RKO (cell line): Measurements from ENCODE around the gene GCN1.

Experiments
- DNase-seq: peaks from one replicate; pipeline ENCODE4 v3.0.0-alpha.2; 2016; ENCODE audit warnings: low spot score

The GCN1 gene

GRCh38 chr12:120142231-120142877, 52.2 kb downstream of the GCN1 start:
- DNase-seq = no peak

DNA sequence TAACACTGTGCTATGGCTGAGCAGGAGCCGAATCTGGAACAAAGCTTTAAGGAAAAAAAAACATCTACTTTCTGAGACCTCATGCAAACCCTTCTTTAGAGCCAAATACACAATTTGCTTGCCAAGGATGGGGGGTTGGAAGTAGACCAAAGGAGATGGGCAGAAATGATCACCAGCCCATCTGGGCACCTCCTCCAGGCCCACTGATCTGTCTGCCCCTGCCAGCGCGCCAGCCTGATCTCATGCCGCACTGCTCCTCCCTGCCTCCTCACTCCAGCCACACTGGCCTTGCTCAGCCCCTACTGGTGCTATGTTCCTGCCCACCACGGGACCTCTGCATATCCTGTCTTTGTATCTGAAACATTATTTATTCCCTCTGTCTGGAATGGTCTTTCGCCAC, 53.2 kb downstream of the GCN1 start:
- no peak for DNase-seq

- DNase-seq = no peak
Measured at GRCh38 chr12:120140603-120141002, 53.9 kb downstream of the GCN1 start.

DNA sequence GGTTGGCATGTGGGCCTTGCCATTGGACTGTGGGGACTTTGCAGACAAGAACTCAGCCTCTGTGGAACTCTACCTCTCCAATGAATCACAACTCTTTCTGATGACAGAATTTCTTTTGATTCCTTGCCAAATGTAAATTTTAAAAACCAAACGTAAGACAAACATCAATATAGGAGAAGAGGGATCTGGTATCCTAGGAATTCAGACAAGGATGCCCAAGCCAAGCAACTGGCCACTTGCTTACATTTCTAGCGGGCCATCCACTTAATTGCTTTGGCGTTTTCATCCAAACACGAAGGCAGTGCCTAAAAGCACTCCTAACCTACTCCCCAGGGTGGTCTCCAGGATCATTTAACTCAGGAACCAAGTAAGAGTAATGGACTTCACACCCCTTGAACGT, 54.6 kb downstream of the GCN1 start:
- no peak for DNase-seq

DNA sequence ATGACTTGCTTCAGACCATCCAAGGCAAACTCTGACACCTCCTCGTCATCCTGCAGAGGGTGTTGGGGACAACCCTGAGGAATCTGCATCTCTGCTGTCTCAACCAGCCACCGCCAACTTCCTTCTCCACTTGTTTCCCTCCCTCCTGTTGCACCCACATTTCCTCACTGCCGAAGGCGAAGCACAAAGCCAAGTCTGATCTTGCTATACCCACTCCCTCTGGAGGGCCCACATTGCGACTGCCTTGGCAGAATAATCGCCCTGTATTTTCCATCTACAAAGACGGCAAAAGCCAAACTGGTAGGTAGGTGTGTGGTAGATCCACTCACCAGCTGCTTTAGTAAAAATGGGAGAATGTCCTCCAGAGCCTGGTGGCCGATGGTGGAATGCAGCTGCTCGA, 56.1 kb downstream of the GCN1 start:
- DNase-seq = no peak

GRCh38 chr12:120137833-120138232, 56.7 kb downstream of the GCN1 start:
- DNase-seq = no peak

- no peak for DNase-seq
Measured at GRCh38 chr12:120136093-120136770, 58.3 kb downstream of the GCN1 start.

DNA sequence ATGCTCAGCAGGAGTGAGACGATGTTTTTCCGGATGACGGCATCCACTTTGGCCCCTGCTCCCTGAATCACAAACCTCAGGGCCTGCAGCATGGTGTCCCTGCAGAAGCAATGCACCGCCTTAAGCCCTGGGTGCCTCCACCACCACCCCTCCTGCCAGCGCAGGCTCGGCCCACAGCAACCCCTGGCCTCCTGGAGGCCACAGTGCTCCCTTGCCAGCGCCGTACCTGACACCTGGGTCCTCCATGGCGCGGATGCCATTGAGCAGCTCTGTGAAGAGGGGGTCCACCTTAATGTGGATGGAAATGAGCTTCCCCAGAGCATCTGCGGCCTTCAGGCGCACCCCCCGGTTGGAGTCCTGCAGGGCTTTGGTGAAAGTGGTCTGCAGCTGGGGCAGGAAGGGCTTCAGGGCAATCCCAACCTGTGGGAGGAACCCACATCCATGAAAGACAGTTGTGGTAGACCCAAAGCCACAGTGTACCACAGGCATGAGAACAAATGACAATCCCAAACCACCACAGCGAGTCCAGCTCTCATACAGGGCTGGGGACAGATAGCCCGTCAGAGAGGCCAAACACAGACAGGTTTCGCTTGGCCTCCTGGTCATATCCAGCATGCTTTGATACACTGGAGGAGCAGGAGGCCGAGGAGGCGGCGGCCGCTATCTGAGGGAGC, 60.1 kb downstream of the GCN1 start:
- DNase-seq = no peak

DNA sequence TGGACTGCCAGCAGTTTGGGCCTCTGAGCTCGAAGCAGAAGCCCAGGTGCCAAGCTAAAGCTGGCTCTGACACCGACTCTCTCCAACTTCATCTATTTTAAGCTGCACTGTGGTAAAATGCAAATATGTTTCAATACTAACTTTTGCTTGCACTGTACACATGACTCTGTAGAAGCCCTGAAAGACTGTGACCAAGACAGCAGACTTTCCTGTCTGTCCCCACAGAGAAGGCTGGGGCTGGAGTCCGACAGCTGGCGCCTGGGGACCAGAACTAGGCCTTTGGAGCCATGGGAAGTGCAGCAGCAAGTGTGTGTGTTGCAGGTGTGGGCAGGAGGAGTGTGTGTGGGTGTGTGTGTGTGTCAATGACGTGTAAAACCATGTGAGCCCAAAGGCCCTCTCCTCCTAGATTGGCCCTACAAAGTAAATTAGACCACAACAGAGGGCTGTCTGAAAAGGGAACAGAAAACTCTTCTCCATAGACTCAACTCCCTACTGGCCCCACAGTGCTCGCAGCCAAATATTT, 61.6 kb downstream of the GCN1 start:
- DNase-seq = no peak

DNA sequence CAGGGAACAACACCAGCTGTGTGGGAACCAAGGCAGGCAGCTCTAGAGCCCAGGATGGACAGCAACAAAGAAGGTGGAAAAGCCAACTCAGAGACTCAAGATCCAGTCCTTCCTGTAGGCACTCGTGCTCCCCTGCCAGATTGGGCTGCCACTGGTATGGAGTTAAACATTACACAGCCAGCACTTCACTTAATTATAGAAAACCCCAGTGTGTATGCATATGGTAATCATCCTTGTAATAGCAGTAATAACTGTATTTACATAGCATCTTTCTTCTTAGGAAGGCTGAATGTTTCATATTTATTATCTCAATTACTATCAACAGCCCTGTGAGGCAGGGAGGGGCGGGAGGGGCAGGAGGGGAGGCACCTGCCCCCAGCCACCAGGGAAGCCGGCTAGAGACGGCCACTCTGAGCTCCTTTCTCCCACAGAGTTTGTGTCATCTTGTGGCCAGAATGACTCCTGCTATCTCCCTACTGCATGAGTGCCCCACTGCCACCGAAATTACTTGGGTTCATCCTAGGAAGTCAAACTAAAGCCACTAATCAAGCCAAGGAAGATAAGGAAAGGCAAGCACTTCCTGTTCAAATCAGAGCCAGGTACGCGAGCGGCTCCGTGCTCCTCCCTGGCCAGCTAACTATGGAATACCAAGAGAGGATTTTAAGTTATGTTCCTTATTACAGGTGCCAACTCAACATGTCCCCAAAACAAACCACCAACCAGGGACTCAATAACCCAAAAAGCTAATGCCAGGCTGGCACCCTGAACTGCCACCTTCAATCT, 62.3 kb downstream of the GCN1 start:
- DNase-seq = no peak

- no peak for DNase-seq
Measured at GRCh38 chr12:120131116-120131515, 63.4 kb downstream of the GCN1 start.

- no peak for DNase-seq
Measured at GRCh38 chr12:120130011-120130410, 64.5 kb downstream of the GCN1 start.

- no peak for DNase-seq
Measured at GRCh38 chr12:120126635-120127005, 67.9 kb downstream of the GCN1 start.

DNA sequence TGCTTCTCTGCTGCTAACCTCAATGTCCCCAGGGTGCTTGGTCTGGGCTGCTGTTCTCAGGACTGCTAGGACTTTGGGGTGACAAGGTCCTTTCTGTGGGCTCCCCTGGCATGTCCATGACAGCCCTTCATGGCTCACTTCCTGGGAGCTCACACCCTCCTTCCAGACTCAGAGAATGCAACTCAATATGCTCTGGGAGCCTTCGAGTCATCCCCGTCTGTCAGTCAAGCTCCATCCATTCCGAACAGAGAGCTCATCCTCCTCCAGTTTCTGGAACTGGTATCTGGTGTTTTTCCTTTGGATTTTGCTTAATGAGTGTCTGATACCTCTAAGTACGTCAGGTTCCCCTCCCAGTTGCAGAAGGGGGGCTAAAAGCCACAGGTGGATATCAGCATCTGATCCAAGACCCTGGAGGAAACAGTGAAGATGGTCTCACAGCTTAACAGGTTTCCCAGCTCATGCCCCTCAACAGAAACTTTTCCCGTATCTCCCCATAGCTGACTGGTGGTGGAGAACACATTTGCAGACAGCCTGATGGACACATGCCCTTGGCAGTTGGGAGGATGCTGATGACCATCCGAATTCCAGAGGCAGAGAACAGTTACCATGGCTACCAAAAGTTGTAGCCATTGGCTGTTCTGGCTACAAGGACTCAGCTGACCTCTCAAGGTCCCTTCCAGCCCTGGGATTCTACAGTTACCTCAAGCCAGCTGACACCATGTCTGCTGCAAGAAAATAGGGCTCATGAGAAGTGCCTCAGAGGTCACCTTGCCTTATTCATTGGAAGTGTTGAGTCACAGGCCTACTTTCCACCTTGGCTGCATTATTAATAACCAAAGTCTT, 68.5 kb downstream of the GCN1 start:
- DNase-seq = peak; percentile 51

GRCh38 chr12:120125029-120125428, 69.5 kb downstream of the GCN1 start:
- no peak for DNase-seq

DNA sequence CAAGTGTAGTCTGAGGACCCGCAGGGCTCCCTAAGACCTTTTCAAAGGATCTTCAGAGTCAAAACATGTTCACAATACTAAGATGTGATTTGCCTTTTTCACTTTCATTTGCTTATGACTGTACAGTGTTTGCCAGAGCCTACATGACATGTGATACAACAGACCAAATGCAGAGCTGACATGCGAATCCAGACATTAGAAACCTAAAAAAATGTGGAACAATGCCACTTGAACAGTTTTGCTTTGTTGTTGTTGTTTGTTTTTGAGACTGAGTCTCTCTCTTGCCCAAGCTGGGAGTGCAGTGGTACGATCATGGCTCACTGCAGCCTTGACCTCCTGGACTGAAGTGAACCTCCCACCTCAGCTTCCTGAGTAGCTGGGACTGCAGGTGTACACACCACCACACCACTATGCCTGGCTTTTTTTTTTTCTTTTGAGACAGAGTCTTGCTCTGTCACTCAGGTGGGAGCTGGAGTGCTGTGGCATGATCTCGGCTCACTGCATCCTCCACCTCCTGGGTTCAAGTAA, 72.7 kb downstream of the GCN1 start:
- no peak for DNase-seq

GRCh38 chr12:120121343-120121742, 73.2 kb downstream of the GCN1 start:
- no peak for DNase-seq

- no peak for DNase-seq
Measured at GRCh38 chr12:120119271-120119973, 75.1 kb downstream of the GCN1 start.

GRCh38 chr12:120118321-120119061, 76.0 kb downstream of the GCN1 start:
- peak; percentile 54 for DNase-seq

DNA sequence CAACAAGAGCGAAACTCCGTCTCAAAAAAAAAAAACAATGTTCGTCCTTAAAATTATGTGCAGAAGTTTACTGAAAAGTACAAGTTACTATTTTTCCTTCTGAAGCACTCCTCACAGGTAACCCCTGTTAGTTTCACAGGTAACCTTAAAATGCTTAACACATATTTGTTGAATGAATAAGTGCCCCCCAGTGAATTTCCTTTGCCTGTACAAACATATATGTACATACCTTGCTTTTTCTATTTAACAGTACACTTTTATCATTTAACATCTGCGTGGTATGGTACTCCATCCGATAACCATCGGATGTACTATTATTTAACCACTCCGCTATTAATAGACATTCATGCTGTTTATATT, 76.6 kb downstream of the GCN1 start:
- no peak for DNase-seq
